GM19351 (cell line): ENCODE measurements around the gene SAP30BP.

ENCODE experiments used
- ATAC-seq: cut with Tn5 transposase; IDR thresholded peaks from one replicate; pipeline ENCODE4 v1.9.1; 2021; ENCODE audit warnings: mild to moderate bottlenecking, moderate library complexity; ENCODE audit not compliant: unreplicated experiment

Gene SAP30BP

DNA sequence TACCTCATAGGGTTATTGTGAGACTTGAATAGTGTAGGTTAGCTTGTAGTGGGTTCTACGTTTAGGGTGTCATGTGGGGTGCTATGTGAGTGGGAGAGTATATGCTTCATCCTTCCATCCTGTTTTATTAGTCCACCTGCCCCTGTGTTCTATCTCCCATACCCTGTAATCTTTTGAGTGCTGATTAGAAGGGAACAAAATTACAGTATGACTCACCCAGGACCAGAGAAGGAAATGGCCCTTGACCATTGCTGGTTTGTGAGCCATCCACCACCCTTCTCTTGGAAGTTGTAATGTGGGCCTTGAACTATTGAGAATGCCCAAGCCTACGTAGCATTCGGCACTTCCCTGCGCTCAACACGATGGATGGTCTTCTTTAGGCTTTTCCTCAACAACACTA is 17.1 kb downstream of the SAP30BP start:
- no peak for ATAC-seq

DNA sequence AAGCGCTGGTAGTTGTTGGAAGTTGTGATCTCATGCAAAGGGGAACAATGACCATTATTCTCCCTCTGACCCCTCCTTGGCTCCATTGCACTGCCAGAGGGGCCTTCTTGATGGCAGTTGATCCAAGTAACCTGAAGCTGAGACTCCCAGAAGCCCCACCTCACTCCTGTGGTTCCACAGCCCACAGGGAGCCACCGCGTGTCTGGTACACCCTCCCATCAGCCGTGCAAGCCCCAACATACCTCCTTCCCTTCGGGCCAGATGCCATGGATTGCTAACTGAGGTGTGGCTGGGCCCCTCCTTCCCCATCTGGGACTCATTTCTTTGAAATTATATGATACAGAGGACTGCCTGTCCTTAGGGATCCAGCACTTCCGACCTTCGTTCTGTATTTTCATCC is 17.8 kb downstream of the SAP30BP start:
- no peak for ATAC-seq

DNA sequence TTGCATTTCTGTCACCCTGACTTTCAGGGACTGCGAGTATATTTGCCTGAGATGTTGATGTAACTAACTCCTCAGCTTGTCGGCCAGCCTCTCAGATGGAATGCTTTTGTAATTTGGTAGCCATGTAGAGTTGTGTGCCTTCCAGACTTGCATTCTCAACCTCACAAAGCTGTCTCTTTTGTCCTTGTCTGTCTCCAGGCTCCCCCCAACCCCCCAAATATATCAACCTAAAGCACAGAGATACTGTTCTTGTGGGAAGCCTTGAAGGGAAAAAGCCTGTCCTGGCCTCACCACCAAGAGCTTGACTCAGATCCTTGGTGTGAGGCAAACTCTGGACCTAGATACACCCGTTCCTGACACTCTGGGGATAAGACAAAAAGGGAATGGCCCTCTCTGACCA is 18.4 kb downstream of the SAP30BP start:
- ATAC-seq: no peak

- no peak for ATAC-seq
Measured at GRCh38 chr17:75688209-75688825, 21.2 kb downstream of the SAP30BP start.

DNA sequence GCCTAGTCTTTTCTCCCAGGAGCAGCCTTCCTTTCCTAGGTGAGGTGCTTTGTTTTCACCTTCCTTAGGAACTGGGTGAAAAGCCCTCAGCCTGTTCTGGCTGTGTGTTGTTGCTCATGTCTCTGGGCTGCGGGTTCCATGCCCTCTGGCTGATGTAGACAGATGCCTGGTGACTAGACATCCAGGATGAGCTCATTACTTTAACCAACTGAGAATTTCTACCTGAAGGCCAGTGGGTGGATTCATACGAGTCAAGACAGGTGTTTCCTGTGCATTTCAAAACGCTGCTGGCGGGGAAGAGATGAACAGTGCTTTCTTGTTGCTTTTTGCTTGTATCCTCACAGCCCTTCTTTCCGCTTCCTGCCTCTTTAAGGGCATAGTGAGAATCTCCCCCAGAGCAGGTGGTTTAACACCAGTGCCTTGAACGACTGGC is 22.3 kb downstream of the SAP30BP start:
- no peak for ATAC-seq

- ATAC-seq: no peak
Measured at GRCh38 chr17:75691371-75691791, 24.2 kb downstream of the SAP30BP start.

DNA sequence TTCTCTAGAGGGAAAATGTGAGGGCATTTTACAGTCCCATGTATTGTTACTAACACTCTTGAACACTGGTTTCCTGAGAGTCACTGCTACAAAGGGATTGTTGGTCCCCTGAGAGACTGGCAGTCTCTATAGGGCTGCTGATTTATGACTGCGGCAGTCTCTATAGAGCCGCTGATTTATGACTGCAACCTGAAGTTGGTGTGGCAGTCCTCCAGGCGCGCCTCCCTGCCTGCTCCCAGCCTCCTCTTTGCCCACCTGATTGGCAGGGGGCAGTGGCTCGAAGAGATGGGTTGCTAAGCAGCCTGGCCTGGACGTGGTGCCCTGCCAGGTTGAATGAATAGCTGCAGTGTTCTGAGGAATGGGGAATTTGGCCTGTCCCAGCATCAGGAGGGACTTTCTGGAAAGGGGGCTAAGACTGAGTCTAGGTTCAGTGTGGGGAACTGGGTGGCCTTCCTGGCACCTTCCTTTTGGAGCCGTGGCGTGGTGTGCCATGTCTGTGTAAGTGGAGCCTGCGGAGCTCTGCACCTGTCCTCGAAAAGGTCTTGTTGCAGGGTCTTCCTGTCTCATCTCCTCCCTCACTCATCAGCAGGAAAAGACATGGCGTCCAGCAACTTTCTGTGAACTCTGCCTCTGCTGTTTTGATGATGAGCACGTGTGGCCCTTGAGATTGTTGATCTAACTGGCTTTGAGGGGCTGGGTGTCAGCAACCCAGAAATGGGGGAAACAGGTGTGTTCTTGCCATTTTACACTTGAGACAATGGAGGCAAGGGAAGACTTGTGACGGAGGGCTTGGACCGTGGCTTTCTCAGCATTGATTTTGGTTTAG is 24.9 kb downstream of the SAP30BP start:
- no peak for ATAC-seq

GRCh38 chr17:75692976-75693375 is 25.8 kb downstream of the SAP30BP start:
- ATAC-seq: no peak

DNA sequence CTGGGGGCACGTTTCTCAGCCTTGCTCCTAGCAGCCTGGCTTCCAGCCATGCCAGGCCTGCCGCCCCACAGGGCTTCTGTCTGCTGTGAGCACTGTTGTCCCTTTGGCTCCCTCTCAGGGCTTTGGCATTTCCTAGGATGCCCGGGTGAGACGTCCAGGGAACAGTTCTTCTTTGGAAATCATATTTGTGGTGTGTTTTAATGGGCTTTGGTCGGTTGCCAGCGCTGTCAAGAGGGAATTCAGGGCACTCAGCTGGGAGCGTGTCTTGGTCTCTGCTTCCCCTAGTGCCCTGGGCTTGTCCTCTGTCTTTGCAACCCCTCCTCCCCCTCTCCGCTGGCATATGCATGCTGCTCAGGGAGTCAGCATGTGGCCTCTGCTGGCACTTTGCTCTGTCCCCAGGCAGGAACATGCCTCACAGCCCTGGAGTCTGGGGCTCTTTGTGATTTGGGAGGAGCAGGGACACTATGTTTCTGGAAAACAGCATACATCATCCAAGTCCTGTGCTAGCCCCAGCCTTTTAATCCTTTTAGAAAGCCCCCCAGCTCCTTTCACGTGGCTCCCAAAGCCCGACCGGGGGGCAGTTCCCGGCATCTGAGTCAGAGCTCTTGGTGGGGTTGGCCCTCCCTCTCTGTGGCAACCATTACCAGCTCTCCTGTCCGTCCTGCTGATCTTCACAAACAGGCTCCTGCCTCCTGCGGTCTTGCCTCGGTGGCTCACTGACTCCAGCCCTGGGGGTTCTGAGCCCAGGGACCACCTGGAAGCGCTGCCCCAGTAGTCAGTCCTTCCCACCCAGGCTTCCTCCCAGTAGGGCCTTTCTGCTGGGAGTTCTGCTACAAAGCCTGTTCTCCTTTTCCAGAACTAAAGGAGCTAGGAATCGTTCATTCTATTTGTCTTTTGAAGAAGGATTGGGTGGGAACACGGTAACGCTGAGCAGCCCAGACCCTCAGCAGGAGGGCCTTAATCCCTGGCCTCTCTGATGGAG is 26.7 kb downstream of the SAP30BP start:
- ATAC-seq: no peak

- no peak for ATAC-seq
Measured at GRCh38 chr17:75694536-75694935, 27.4 kb downstream of the SAP30BP start.

GRCh38 chr17:75695141-75695829 is 28.1 kb downstream of the SAP30BP start:
- no peak for ATAC-seq

- ATAC-seq: no peak
Measured at GRCh38 chr17:75695830-75696271, 28.7 kb downstream of the SAP30BP start.

- no peak for ATAC-seq
Measured at GRCh38 chr17:75697651-75698291, 30.6 kb downstream of the SAP30BP start.

GRCh38 chr17:75698659-75699058 is 31.5 kb downstream of the SAP30BP start:
- no peak for ATAC-seq

DNA sequence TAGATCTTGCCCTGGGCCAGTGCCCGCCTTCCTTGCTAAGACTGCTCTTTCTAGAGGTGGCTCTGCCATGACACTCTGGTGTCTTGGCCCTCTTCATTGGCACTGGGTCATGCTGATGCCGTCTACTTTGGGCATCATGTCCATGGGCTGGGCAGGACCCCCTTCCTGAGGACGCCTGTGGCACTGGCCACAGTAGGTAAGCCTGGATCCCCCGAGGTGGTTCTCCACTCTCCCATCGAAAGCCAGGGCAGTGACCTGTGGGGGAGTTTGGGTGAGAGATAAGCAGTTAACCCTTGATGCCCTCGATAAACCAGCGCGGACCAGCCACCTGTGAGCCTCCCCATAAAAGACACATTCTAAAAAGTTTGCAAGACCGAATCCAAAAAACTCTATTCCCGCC is 34.1 kb downstream of the SAP30BP start:
- ATAC-seq: no peak

DNA sequence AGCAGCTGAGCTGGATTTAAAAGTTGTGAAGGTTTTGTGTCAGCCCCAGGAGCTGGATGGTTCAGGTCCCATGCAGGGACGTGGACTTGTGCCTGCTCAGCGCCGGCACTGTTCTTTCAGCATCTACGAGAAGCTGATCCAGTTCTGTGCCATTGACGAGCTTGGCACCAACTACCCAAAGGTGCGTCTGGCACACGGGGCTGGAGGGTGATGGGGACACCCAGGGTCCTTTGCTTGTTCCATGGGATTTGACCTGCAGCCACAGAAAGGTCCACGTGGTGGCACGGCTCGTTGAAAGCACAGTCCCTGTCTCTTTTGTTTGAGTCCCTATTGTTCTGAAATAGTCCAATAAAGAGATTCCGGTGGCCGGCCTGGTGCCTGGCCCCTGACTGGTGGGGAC is 36.1 kb downstream of the SAP30BP start:
- ATAC-seq: no peak

- ATAC-seq: no peak
Measured at GRCh38 chr17:75703591-75703990, 36.5 kb downstream of the SAP30BP start.

GRCh38 chr17:75704963-75705875 is 38.1 kb downstream of the SAP30BP start:
- ATAC-seq: no peak
